ENCODE results near the gene PLXNC1. TPM values are rescaled to one million over a fixed set of nuclear protein-coding genes. Genes with fewer than 3 reads are reported as not detected.

Gene PLXNC1
- total and polyA plus RNA-seq, 2 experiments from 2014 or later: 0.78 to 1.9 TPM

DNA sequence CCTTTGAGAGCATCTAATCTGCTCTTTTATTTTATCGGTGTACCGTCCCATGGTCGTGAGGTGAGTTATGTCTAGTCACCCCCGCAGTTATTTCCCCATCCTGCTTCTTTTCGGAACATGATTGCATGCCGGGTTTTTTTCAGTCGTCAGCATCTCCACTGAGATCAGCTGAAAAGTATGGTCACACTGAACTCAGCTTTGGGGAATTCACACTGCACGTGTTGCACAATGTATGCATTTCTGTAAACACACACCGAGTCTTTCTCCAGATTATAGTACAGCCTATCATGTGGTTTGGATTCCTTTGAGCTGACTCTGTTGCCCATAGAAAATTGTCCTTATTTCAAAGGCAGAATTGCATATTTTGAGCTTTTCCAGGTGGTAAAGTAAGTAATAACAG is 24.6 kb downstream of the PLXNC1 start:
- H2AFZ ChIP-seq: no peak overlapping the region
- peak overlapping the region; percentile 63 for H3K27ac ChIP-seq
- H3K36me3 ChIP-seq (ENCODE audit: low read depth): no peaks in the 10 kb centered on the region
- H3K27me3 ChIP-seq (replicated peaks; ENCODE audit: insufficient read depth): no peaks in the 10 kb centered on the region
- H3K4me2 ChIP-seq (ENCODE audit: unreplicated experiment): peak overlapping the region; percentile 75
- peak overlapping the region; percentile 41 for H3K4me3 ChIP-seq
- peaks cover 19% of the 10 kb centered on the region; the same call in 1 of the 2 replicates for H3F3A ChIP-seq (ENCODE audit: insufficient read depth)
- H3K9ac ChIP-seq: no peak overlapping the region
- no peaks in the 10 kb centered on the region for H3K9me3 ChIP-seq (ENCODE audit: low read depth)
- H3K9me2 ChIP-seq (ENCODE audit: insufficient read depth): no peaks in the 10 kb centered on the region
- H4K20me1 ChIP-seq (ENCODE audit: insufficient read depth): no peaks in the 10 kb centered on the region
- TF ChIP-seq EZH2phosphoT487 (IDR thresholded peaks at IDR 0.05; ENCODE audit: insufficient read depth, low read depth) (no peak), EZH2 (IDR thresholded peaks at IDR 0.05; ENCODE audit: insufficient read depth, poor library complexity, severe bottlenecking) (no peak)
- 9 to 12% methylated on average over 9 of the region's 9 CpGs for WGBS, 2 experiments (ENCODE audit: low coverage in 1 of 2, low lambda C conversion rate in 2 of 2, missing lambda C conversion rate in 2 of 2)
- H3K4me1 ChIP-seq (ENCODE audit: insufficient read depth): peaks cover 27% of the 10 kb centered on the region
- DNase-seq: peak; percentile 97
- in situ Hi-C loops (cut with MboI): no loop called here
- no peaks in the 10 kb centered on the region for H3K79me2 ChIP-seq (ENCODE audit: insufficient read depth)

DNA sequence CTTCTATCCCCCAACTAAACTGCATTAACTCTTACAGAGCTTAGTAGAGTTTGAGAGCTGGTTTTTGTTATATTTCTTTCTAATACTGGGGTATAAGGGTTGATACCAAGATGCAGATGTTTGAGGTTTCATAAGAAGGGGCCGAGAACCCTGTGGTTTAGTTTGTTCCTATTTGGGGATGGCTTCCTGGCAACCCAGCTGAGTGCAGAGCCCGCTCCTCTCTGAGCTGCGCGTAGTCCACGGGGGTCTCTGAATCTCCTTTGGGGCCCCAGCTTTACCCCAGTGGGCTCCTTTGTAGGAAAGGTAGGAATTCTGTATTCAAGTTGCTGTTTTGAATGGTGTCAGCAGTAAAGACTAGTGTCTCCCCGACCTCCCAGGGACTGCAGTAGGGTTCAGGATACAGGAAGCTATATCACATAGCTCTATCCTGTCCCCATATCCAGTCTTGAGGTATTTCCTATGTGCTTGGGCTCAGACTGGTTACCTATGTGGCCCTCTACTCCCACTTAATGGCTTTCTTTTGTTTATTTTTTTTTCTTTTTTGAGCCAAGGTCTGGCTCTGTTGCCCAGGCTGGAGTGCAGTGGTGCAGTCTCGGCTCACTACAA is 25.4 kb downstream of the PLXNC1 start:
- Histone ChIP-seq H3K36me3 (ENCODE audit: low read depth) (no peaks in the 10 kb centered on the region), H3K79me2 (ENCODE audit: insufficient read depth) (no peaks in the 10 kb centered on the region), H3K9ac (no peak overlapping the region), H3K27ac (0 out of 2 replicates have a peak overlapping the region, but pooled peaks have one; percentile 16), H3K4me3 (no peak overlapping the region), H3K27me3 (replicated peaks; ENCODE audit: insufficient read depth) (no peaks in the 10 kb centered on the region), H3K9me2 (ENCODE audit: insufficient read depth) (no peaks in the 10 kb centered on the region), H3K9me3 (ENCODE audit: low read depth) (no peaks in the 10 kb centered on the region), H2AFZ (no peak overlapping the region), H3F3A (ENCODE audit: insufficient read depth) (peaks cover 19% of the 10 kb centered on the region; the same call in 1 of the 2 replicates), H3K4me2 (ENCODE audit: unreplicated experiment) (no peak overlapping the region), H4K20me1 (ENCODE audit: insufficient read depth) (no peaks in the 10 kb centered on the region), H3K4me1 (ENCODE audit: insufficient read depth) (peaks cover 27% of the 10 kb centered on the region)
- TF ChIP-seq EZH2phosphoT487 (IDR thresholded peaks at IDR 0.05; ENCODE audit: insufficient read depth, low read depth) (no peak), EZH2 (IDR thresholded peaks at IDR 0.05; ENCODE audit: insufficient read depth, poor library complexity, severe bottlenecking) (no peak)
- DNase-seq: no peak
- WGBS, 2 experiments (ENCODE audit: low coverage in 1 of 2, low lambda C conversion rate in 2 of 2, missing lambda C conversion rate in 2 of 2): 90 to 91% methylated on average over 7 of the region's 7 CpGs
- in situ Hi-C loops (cut with MboI): no loop called here

DNA sequence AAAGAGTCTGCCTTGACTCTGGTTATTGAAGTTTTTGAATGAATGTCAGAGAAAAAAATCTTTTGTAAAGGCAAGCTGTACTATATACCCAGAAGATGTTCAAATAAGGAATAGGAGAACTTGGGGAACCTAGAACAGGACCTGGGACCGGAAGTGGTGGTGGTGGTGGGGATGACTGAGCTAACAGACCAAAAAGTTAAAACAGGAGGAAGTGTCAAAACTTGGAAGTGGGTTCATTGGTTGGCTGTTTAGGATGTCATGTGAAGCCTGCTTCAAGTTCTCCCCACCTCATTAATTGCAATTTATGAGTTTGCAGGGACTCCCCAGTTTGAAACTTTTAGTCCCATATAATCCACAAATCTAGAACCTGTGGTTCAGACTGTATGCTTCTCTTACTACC is 26.2 kb downstream of the PLXNC1 start:
- H3K27ac ChIP-seq: no peak overlapping the region
- H3K4me1 ChIP-seq (ENCODE audit: insufficient read depth): peaks cover 27% of the 10 kb centered on the region
- in situ Hi-C loops (cut with MboI): no loop called here
- H3K9me3 ChIP-seq (ENCODE audit: low read depth): no peaks in the 10 kb centered on the region
- no peak overlapping the region for H3K4me3 ChIP-seq
- H3K36me3 ChIP-seq (ENCODE audit: low read depth): no peaks in the 10 kb centered on the region
- H3K79me2 ChIP-seq (ENCODE audit: insufficient read depth): no peaks in the 10 kb centered on the region
- TF ChIP-seq EZH2phosphoT487 (IDR thresholded peaks at IDR 0.05; ENCODE audit: insufficient read depth, low read depth): no peak
- no peak for TF ChIP-seq EZH2 (IDR thresholded peaks at IDR 0.05; ENCODE audit: insufficient read depth, poor library complexity, severe bottlenecking)
- H3K4me2 ChIP-seq (ENCODE audit: unreplicated experiment): no peak overlapping the region
- no peak overlapping the region for H2AFZ ChIP-seq
- no peak for DNase-seq
- no peaks in the 10 kb centered on the region for H3K27me3 ChIP-seq (replicated peaks; ENCODE audit: insufficient read depth)
- H3F3A ChIP-seq (ENCODE audit: insufficient read depth): peaks cover 19% of the 10 kb centered on the region; the same call in 1 of the 2 replicates
- H3K9me2 ChIP-seq (ENCODE audit: insufficient read depth): no peaks in the 10 kb centered on the region
- WGBS, 2 experiments (ENCODE audit: low coverage in 1 of 2, low lambda C conversion rate in 2 of 2, missing lambda C conversion rate in 2 of 2): 91 to 95% methylated on average over 1 of the region's 1 CpG
- H4K20me1 ChIP-seq (ENCODE audit: insufficient read depth): no peaks in the 10 kb centered on the region
- H3K9ac ChIP-seq: no peak overlapping the region

DNA sequence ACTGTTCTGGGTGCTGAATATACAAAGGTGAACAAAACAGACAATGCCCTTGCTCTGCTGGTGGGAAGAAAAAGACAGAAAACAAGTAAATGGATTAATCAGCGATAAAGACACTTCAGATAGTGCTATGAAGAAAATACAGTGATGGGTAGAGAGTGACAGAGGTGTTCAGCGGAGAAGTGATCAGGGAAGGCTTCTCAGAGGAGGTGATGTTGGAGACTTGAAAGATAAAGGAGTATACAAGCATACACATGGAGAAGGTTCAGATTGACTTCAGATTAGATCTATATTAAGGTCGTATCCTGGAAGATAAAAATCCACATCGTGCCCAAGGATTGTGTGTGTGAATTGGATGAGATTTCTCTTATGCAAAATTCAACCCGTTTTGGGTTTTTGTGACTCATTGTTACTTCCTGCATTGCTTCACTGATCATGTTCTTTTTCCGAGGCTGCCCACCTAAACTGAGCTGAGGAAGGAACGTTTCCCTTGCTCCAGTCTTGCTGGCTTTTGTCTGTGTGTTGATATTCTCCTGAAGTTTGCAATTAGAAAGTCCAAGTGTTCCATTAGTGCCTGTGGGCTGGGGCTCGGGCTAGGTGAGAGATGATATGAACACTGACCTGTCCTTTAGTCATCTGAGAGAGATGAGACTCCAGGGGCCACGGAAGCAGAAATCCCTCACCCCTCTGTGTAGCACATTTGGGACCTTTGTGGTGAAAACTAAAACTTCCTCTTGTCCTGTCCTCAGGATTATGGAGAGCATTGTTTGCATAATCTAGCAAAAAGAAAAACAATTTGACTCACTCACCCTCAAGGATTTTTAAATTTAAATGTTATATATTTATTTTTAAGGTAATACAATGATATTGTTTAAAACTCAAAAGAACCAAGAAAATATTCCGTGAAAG is 27.6 kb downstream of the PLXNC1 start:
- WGBS, 2 experiments (ENCODE audit: low coverage in 1 of 2, low lambda C conversion rate in 2 of 2, missing lambda C conversion rate in 2 of 2): 42 to 47% methylated on average over 10 of the region's 10 CpGs
- Histone ChIP-seq H3K4me3 (peak overlapping the region; percentile 29; the same call in 1 of the 2 replicates), H3K36me3 (ENCODE audit: low read depth) (no peaks in the 10 kb centered on the region), H3F3A (ENCODE audit: insufficient read depth) (peaks cover 19% of the 10 kb centered on the region; the same call in 1 of the 2 replicates), H4K20me1 (ENCODE audit: insufficient read depth) (no peaks in the 10 kb centered on the region), H3K9me2 (ENCODE audit: insufficient read depth) (no peaks in the 10 kb centered on the region), H3K9me3 (ENCODE audit: low read depth) (no peaks in the 10 kb centered on the region), H3K4me2 (ENCODE audit: unreplicated experiment) (peak overlapping the region; percentile 73), H3K27ac (0 out of 2 replicates have a peak overlapping the region, but pooled peaks have one; percentile 20), H3K4me1 (ENCODE audit: insufficient read depth) (peaks cover 27% of the 10 kb centered on the region), H2AFZ (peak overlapping the region; percentile 73), H3K27me3 (replicated peaks; ENCODE audit: insufficient read depth) (no peaks in the 10 kb centered on the region), H3K79me2 (ENCODE audit: insufficient read depth) (no peaks in the 10 kb centered on the region), H3K9ac (no peak overlapping the region)
- peak; percentile 68 for DNase-seq
- TF ChIP-seq EZH2 (IDR thresholded peaks at IDR 0.05; ENCODE audit: insufficient read depth, poor library complexity, severe bottlenecking) (no peak), EZH2phosphoT487 (IDR thresholded peaks at IDR 0.05; ENCODE audit: insufficient read depth, low read depth) (no peak)
- in situ Hi-C loops (cut with MboI): no loop called here
